WTC11 (cell line): Measurements from ENCODE around the gene ALG8. TPM values are rescaled to one million over a fixed set of nuclear protein-coding genes. Genes with fewer than 3 reads are reported as not detected.
A peak's percentile ranks its signal among the peaks of the same experiment; 100 is the strongest.

ENCODE experiments used
- ATAC-seq: fragments of 200-7000 bp; cut with Tn5 transposase; 2 replicates; pipeline ENCODE4 v1.10.0; 2021; ENCODE audit warnings: mild to moderate bottlenecking, moderate library complexity
- CTCF ChIA-PET: fragments of 300-600 bp; sonication (Branson Sonifier 250); formaldehyde crosslinking; loops from one replicate; lab custom pipeline; 2021; ENCODE audit warnings: antibody characterized with exemption; lab: Charles Lee
- POLR2A ChIA-PET: fragments of 350-600 bp; sonication (Branson Sonifier 250); formaldehyde crosslinking; loops from one replicate; lab custom pipeline; 2021; ENCODE audit warnings: antibody characterized with exemption; lab: Charles Lee
- DNase-seq: peaks from one replicate; pipeline ENCODE4 v3.0.0; 2021; ENCODE audit warnings: low spot score
- H3K27ac Mint-ChIP-seq: 2 replicates; pipeline ENCODE4 v1.8.0; 2021; ENCODE audit warnings: mixed read lengths
- H3K27me3 Mint-ChIP-seq: 2 replicates; pipeline ENCODE4 v1.8.0; 2021; ENCODE audit warnings: low read depth, mild to moderate bottlenecking, moderate library complexity, mixed read lengths
- H3K36me3 Mint-ChIP-seq: 2 replicates; pipeline ENCODE4 v1.8.0; 2021; ENCODE audit warnings: mixed read lengths
- H3K4me1 Mint-ChIP-seq: 2 replicates; pipeline ENCODE4 v1.8.0; 2022; ENCODE audit warnings: mixed read lengths
- H3K4me3 Mint-ChIP-seq: 2 replicates; pipeline ENCODE4 v1.8.0; 2021; ENCODE audit warnings: mild to moderate bottlenecking, moderate library complexity, mixed read lengths
- H3K9me3 Mint-ChIP-seq: 2 replicates; pipeline ENCODE4 v1.8.0; 2021; ENCODE audit warnings: mixed read lengths
- AFF4 ChIP-seq: sonication (generic); formaldehyde crosslinking; IDR thresholded peaks from 2 replicates; pipeline ENCODE4 v1.8.1; 2023; ENCODE audit warnings: mild to moderate bottlenecking, missing genetic modification reagents, borderline replicate concordance
- ELF4 ChIP-seq: sonication (generic); formaldehyde crosslinking; IDR thresholded peaks from 2 replicates; pipeline ENCODE4 v1.8.1; 2022; ENCODE audit warnings: low read depth, mild to moderate bottlenecking, moderate library complexity, missing genetic modification reagents
- ESRRA ChIP-seq: sonication (generic); formaldehyde crosslinking; IDR thresholded peaks from 2 replicates; pipeline ENCODE4 v1.8.1; 2022; ENCODE audit warnings: mild to moderate bottlenecking, missing genetic modification reagents, borderline replicate concordance
- ETV6 ChIP-seq: sonication (generic); formaldehyde crosslinking; IDR thresholded peaks from 2 replicates; pipeline ENCODE4 v1.8.1; 2022; ENCODE audit warnings: mild to moderate bottlenecking, missing genetic modification reagents
- FOXK1 ChIP-seq: sonication (generic); formaldehyde crosslinking; IDR thresholded peaks from 2 replicates; pipeline ENCODE4 v1.8.0; 2022; ENCODE audit warnings: mild to moderate bottlenecking, moderate library complexity, missing genetic modification reagents
- GTF2I ChIP-seq: fragments of 250-450 bp; sonication (Bioruptor Pico); conservative IDR thresholded peaks from 2 replicates; pipeline ENCODE4 v1.4.0; 2021; ENCODE audit warnings: mild to moderate bottlenecking
- IRF2 ChIP-seq: sonication (generic); formaldehyde crosslinking; IDR thresholded peaks from 2 replicates; pipeline ENCODE4 v1.8.0; 2022; ENCODE audit warnings: low read depth, missing genetic modification reagents, borderline replicate concordance
- JAZF1 ChIP-seq: fragments of 250-450 bp; sonication (Bioruptor Pico); IDR thresholded peaks from 2 replicates; pipeline ENCODE4 v1.9.0; 2021; ENCODE audit warnings: moderate library complexity, mild to moderate bottlenecking, inconsistent platforms
- PRDM15 ChIP-seq: sonication (generic); formaldehyde crosslinking; IDR thresholded peaks from 2 replicates; pipeline ENCODE4 v1.8.0; 2022; ENCODE audit warnings: missing genetic modification reagents
- PRRX2 ChIP-seq: fragments of 250-450 bp; sonication (Bioruptor Pico); IDR thresholded peaks from 2 replicates; pipeline ENCODE4 v1.8.0; 2021; ENCODE audit warnings: mild to moderate bottlenecking
- SMAD3 ChIP-seq: sonication (generic); formaldehyde crosslinking; IDR thresholded peaks from 2 replicates; pipeline ENCODE4 v1.8.0; 2022; ENCODE audit warnings: missing genetic modification reagents, mild to moderate bottlenecking, borderline replicate concordance
- SOX15 ChIP-seq: fragments of 250-450 bp; sonication (Bioruptor Pico); IDR thresholded peaks from 2 replicates; pipeline ENCODE4 v1.9.0; 2021; ENCODE audit warnings: mild to moderate bottlenecking
- STAT6 ChIP-seq: sonication (generic); formaldehyde crosslinking; conservative IDR thresholded peaks from 2 replicates; pipeline ENCODE4 v1.8.1; 2023; ENCODE audit warnings: mild to moderate bottlenecking, low read depth, missing genetic modification reagents, moderate library complexity
- ZNF121 ChIP-seq: sonication (generic); formaldehyde crosslinking; IDR thresholded peaks from 2 replicates; pipeline ENCODE4 v1.8.0; 2023; ENCODE audit warnings: missing genetic modification reagents
- ZNF138 ChIP-seq: sonication (generic); formaldehyde crosslinking; conservative IDR thresholded peaks from 2 replicates; pipeline ENCODE4 v1.8.1; 2022; ENCODE audit warnings: mild to moderate bottlenecking, moderate library complexity, missing genetic modification reagents
- ZNF281 ChIP-seq: sonication (generic); formaldehyde crosslinking; IDR thresholded peaks from 2 replicates; pipeline ENCODE4 v1.8.0; 2023; ENCODE audit warnings: mild to moderate bottlenecking, missing genetic modification reagents
- ZNF396 ChIP-seq: fragments of 250-450 bp; sonication (Bioruptor Pico); IDR thresholded peaks from 2 replicates; pipeline ENCODE4 v1.8.0; 2021; ENCODE audit warnings: mild to moderate bottlenecking, moderate library complexity, borderline replicate concordance
- total RNA-seq: library from RNA; stranded (reverse); gene quantifications from 3 replicates; pipeline ENCODE4 v1.2.3, GENCODE V29; 2021

The ALG8 gene
- total RNA-seq, 1 experiment from 2014 or later: 63.8 TPM

GRCh38 chr11:78147807-78148206 is 8.4 kb upstream of the ALG8 start:
- no peak for TF ChIP-seq AFF4 (CRISPR knock-in tag)
- no peak for TF ChIP-seq SMAD3
- no peak for TF ChIP-seq PRDM15 (CRISPR knock-in tag)
- TF ChIP-seq GTF2I (CRISPR knock-in tag): no peak
- no peak for TF ChIP-seq ZNF281
- TF ChIP-seq FOXK1 (CRISPR knock-in tag): no peak
- TF ChIP-seq SOX15 (CRISPR knock-in tag): no peak
- no peak for TF ChIP-seq IRF2
- no peak for TF ChIP-seq ZNF121
- no peak for TF ChIP-seq ESRRA (CRISPR knock-in tag)
- no peak for TF ChIP-seq ZNF396 (CRISPR knock-in tag)
- no peak for TF ChIP-seq JAZF1 (CRISPR knock-in tag)
- no peak for TF ChIP-seq ELF4 (CRISPR knock-in tag)
- TF ChIP-seq PRRX2 (CRISPR knock-in tag): no peak
- TF ChIP-seq STAT6: no peak
- no peak for TF ChIP-seq ZNF138 (CRISPR knock-in tag)
- no peak for TF ChIP-seq ETV6 (CRISPR knock-in tag)
- CTCF ChIA-PET: interaction anchor here (1.0 to 2.1 kb wide), 2 partner anchors 30 to 285 kb away, joined by 4 to 12 read pairs; no protein-coding TSS in a partner anchor
- ATAC-seq (no peak), DNase-seq (no peak)
- Mint-ChIP-seq H3K9me3 (no peaks in the 10 kb centered on the region), H3K36me3 (peaks cover 9% of the 10 kb centered on the region), H3K27me3 (no peaks in the 10 kb centered on the region), H3K4me1 (peaks cover 8% of the 10 kb centered on the region), H3K4me3 (no peak overlapping the region), H3K27ac (peak overlapping the region; percentile 25)
- POLR2A ChIA-PET: interaction anchor here (0.7 kb wide), 2 partner anchors 41 to 231 kb away, joined by 3 read pairs; partner anchors contain the start of genes KCTD21 and USP35
